Measurements from ENCODE around the gene RHOT2.

The RHOT2 gene

GRCh38 chr16:695355-696089, 27.6 kb downstream of the RHOT2 start:
- Mint-ChIP-seq H3K27me3 (ENCODE audit: low read depth) (peaks cover 90% of the 10 kb centered on the region), H3K27ac (no peak overlapping the region), H3K36me3 (ENCODE audit: low read depth) (no peaks in the 10 kb centered on the region), H3K4me1 (peaks cover 5% of the 10 kb centered on the region), H3K4me3 (peak overlapping the region in 1 of 3 experiments; percentile 23), H3K9me3 (no peaks in the 10 kb centered on the region)
- TF ChIP-seq, protein P1, sequence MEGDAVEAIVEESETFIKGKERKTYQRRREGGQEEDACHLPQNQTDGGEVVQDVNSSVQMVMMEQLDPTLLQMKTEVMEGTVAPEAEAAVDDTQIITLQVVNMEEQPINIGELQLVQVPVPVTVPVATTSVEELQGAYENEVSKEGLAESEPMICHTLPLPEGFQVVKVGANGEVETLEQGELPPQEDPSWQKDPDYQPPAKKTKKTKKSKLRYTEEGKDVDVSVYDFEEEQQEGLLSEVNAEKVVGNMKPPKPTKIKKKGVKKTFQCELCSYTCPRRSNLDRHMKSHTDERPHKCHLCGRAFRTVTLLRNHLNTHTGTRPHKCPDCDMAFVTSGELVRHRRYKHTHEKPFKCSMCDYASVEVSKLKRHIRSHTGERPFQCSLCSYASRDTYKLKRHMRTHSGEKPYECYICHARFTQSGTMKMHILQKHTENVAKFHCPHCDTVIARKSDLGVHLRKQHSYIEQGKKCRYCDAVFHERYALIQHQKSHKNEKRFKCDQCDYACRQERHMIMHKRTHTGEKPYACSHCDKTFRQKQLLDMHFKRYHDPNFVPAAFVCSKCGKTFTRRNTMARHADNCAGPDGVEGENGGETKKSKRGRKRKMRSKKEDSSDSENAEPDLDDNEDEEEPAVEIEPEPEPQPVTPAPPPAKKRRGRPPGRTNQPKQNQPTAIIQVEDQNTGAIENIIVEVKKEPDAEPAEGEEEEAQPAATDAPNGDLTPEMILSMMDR (IDR thresholded peaks at IDR 0.05; ENCODE audit: unreplicated experiment in 3 of 3) = no peak

DNA sequence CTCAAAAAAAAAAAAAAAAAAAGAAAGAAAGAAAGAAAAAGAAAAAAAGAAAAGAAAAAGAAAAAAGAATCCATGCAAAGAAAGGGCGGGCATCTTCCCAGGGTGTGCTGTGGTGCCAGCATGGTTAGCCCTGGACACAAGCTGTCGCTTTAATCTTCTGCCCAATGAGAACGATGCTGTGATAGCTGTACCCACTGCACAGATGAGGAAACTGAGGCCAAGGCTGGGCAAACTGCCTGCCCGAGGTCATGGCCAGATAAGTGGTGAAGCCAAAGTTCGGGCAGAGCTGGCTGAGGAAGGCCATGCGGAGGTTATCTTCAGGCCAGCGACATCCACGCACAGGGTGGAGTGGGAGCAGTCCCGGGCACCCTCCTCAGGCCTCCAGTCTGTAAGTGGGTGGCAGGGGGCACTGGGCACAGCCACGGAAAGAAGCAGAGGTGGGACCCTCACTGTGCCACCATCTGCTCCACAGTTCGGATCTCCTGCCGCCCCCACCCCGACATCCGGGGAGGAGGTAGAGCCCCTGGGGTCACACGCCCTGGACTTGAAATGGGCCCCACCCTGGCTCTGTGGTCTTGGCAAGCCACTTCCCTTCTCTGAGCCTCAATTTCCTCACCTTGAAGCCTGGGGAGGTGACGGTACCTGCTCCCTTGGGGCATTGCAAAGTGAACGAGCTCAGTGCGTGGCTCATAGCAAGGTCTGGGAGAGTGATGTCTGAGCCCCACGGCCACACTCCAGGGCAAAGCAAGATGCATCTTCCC, 31.2 kb downstream of the RHOT2 start:
- Mint-ChIP-seq H3K4me3 (no peak overlapping the region), H3K4me1 (no peaks in the 10 kb centered on the region), H3K27ac (no peak overlapping the region), H3K9me3 (no peaks in the 10 kb centered on the region), H3K27me3 (ENCODE audit: low read depth) (peaks cover 91% of the 10 kb centered on the region), H3K36me3 (ENCODE audit: low read depth) (no peaks in the 10 kb centered on the region)
- TF ChIP-seq, protein P1 (IDR thresholded peaks at IDR 0.05; ENCODE audit: unreplicated experiment in 3 of 3) = no peak

- Mint-ChIP-seq H3K9me3 (no peaks in the 10 kb centered on the region), H3K4me1 (no peaks in the 10 kb centered on the region), H3K36me3 (ENCODE audit: low read depth) (no peaks in the 10 kb centered on the region), H3K27me3 (ENCODE audit: low read depth) (peaks cover 86% of the 10 kb centered on the region), H3K27ac (no peak overlapping the region), H3K4me3 (no peak overlapping the region)
- TF ChIP-seq, protein P1 (IDR thresholded peaks at IDR 0.05; ENCODE audit: unreplicated experiment in 3 of 3) = no peak
These were observed 33.0 kb downstream of the RHOT2 start for GRCh38 chr16:700684-701584.

DNA sequence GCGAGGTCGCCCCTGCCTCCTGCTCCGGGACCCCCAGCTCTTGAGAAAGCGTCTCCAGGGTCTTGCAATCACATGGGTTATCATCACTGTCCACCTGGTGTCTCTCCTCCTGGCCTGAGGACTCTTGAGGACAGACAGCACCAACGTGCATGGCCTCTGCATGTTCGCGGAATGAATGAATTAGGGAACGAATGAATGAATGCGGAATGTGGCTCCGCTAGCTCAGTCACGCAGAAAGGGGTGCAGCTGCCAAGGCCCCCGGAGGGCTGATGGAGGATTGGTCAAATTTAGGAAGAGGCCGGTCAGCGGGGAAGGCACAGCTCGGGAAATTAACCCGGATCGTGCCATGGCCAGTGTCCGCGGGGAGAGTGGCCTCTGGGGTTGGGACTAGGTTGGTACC, 34.4 kb downstream of the RHOT2 start:
- Mint-ChIP-seq H3K27me3 (ENCODE audit: low read depth) (peaks cover 86% of the 10 kb centered on the region), H3K9me3 (no peaks in the 10 kb centered on the region), H3K27ac (no peak overlapping the region), H3K4me1 (no peaks in the 10 kb centered on the region), H3K4me3 (peak overlapping the region in 1 of 3 experiments; percentile 15), H3K36me3 (ENCODE audit: low read depth) (no peaks in the 10 kb centered on the region)
- TF ChIP-seq, protein P1 (IDR thresholded peaks at IDR 0.05; ENCODE audit: unreplicated experiment in 3 of 3) = no peak

GRCh38 chr16:703406-703805, 35.5 kb downstream of the RHOT2 start:
- Mint-ChIP-seq H3K4me3 (no peak overlapping the region), H3K27me3 (ENCODE audit: low read depth) (peaks cover 84% of the 10 kb centered on the region), H3K36me3 (ENCODE audit: low read depth) (no peaks in the 10 kb centered on the region), H3K4me1 (no peaks in the 10 kb centered on the region), H3K9me3 (no peaks in the 10 kb centered on the region), H3K27ac (no peak overlapping the region)
- TF ChIP-seq, protein P1 (IDR thresholded peaks at IDR 0.05; ENCODE audit: unreplicated experiment in 3 of 3) = no peak

All from nephron (organoid).